Measurements from ENCODE around the gene WNT3. TPM values are rescaled to one million over a fixed set of nuclear protein-coding genes. Genes with fewer than 3 reads are reported as not detected.

WNT3 gene
- total RNA-seq, 2 experiments from 2014 or later, result 4.9 to 5.1 TPM

- Histone ChIP-seq H3K4me3 (ENCODE audit: low read depth, low read length, poor library complexity, severe bottlenecking) (no peak overlapping the region), H4K20me1 (ENCODE audit: insufficient read depth, low read length) (no peaks in the 10 kb centered on the region), H2AFZ (ENCODE audit: low read length) (no peak overlapping the region), H3K4me1 (ENCODE audit: insufficient read depth, low read length, poor library complexity, severe bottlenecking) (peaks cover 66% of the 10 kb centered on the region), H3K36me3 (ENCODE audit: insufficient read depth, low read length) (peaks cover 29% of the 10 kb centered on the region), H3K9me3 (ENCODE audit: low read length) (no peaks in the 10 kb centered on the region), H3K4me2 (ENCODE audit: low read length) (no peak overlapping the region), H3K79me2 (ENCODE audit: insufficient read depth, low read depth, low read length) (no peaks in the 10 kb centered on the region), H3K9me2 (ENCODE audit: insufficient read depth, low read length) (no peaks in the 10 kb centered on the region), H3K27ac (ENCODE audit: low read depth, low read length, poor library complexity, severe bottlenecking) (no peak overlapping the region)
- DNase-seq (ENCODE audit: low spot score), result no peak
- POLR2A ChIA-PET, result no interaction called here
- CTCF ChIA-PET (ENCODE audit: unreplicated experiment), result no interaction called here
- intact Hi-C loops (cut with micrococcal nuclease; ENCODE audit: unreplicated experiment), result no loop called here
- BruUV-seq (replicated peaks), result no TSS peak
- TF ChIP-seq CTCF (conservative IDR thresholded peaks at IDR 0.05; ENCODE audit: low read length) (no peak), EZH2phosphoT487 (IDR thresholded peaks at IDR 0.05; ENCODE audit: borderline replicate concordance, low read depth, low read length) (no peak)
These were observed 84.5 kb downstream of the WNT3 start for GRCh38 chr17:46733837-46734475.

- CTCF ChIA-PET (ENCODE audit: unreplicated experiment), result no interaction called here
- intact Hi-C loops (cut with micrococcal nuclease; ENCODE audit: unreplicated experiment), result no loop called here
- Histone ChIP-seq H3K27ac (ENCODE audit: low read depth, low read length, poor library complexity, severe bottlenecking) (no peak overlapping the region), H3K4me3 (ENCODE audit: low read depth, low read length, poor library complexity, severe bottlenecking) (no peak overlapping the region), H3K4me1 (ENCODE audit: insufficient read depth, low read length, poor library complexity, severe bottlenecking) (peaks cover 58% of the 10 kb centered on the region), H2AFZ (ENCODE audit: low read length) (no peak overlapping the region), H3K9me2 (ENCODE audit: insufficient read depth, low read length) (no peaks in the 10 kb centered on the region), H3K4me2 (ENCODE audit: low read length) (no peak overlapping the region), H3K79me2 (ENCODE audit: insufficient read depth, low read depth, low read length) (no peaks in the 10 kb centered on the region), H3K9me3 (ENCODE audit: low read length) (no peaks in the 10 kb centered on the region), H3K36me3 (ENCODE audit: insufficient read depth, low read length) (peaks cover 33% of the 10 kb centered on the region), H4K20me1 (ENCODE audit: insufficient read depth, low read length) (no peaks in the 10 kb centered on the region)
- BruUV-seq (replicated peaks), result no TSS peak
- TF ChIP-seq EZH2phosphoT487 (IDR thresholded peaks at IDR 0.05; ENCODE audit: borderline replicate concordance, low read depth, low read length) (no peak), CTCF (conservative IDR thresholded peaks at IDR 0.05; ENCODE audit: low read length) (no peak)
- POLR2A ChIA-PET, result no interaction called here
- DNase-seq (ENCODE audit: low spot score), result peak; percentile 24
These were observed 85.6 kb downstream of the WNT3 start for GRCh38 chr17:46732754-46733398.

GRCh38 chr17:46732160-46732559, 86.3 kb downstream of the WNT3 start:
- no peaks in the 10 kb centered on the region for H3K9me3 ChIP-seq (ENCODE audit: low read length)
- no peak for DNase-seq (ENCODE audit: low spot score)
- CTCF ChIA-PET (ENCODE audit: unreplicated experiment), result no interaction called here
- TF ChIP-seq CTCF (conservative IDR thresholded peaks at IDR 0.05; ENCODE audit: low read length), result no peak
- no peak for TF ChIP-seq EZH2phosphoT487 (IDR thresholded peaks at IDR 0.05; ENCODE audit: borderline replicate concordance, low read depth, low read length)
- no peaks in the 10 kb centered on the region for H3K79me2 ChIP-seq (ENCODE audit: insufficient read depth, low read depth, low read length)
- no peak overlapping the region for H2AFZ ChIP-seq (ENCODE audit: low read length)
- BruUV-seq (replicated peaks), result no TSS peak
- H3K27ac ChIP-seq (ENCODE audit: low read depth, low read length, poor library complexity, severe bottlenecking), result no peak overlapping the region
- POLR2A ChIA-PET, result no interaction called here
- no peaks in the 10 kb centered on the region for H3K9me2 ChIP-seq (ENCODE audit: insufficient read depth, low read length)
- no peak overlapping the region for H3K4me3 ChIP-seq (ENCODE audit: low read depth, low read length, poor library complexity, severe bottlenecking)
- peaks cover 40% of the 10 kb centered on the region for H3K36me3 ChIP-seq (ENCODE audit: insufficient read depth, low read length)
- peaks cover 56% of the 10 kb centered on the region for H3K4me1 ChIP-seq (ENCODE audit: insufficient read depth, low read length, poor library complexity, severe bottlenecking)
- intact Hi-C loops (cut with micrococcal nuclease; ENCODE audit: unreplicated experiment), result no loop called here
- H4K20me1 ChIP-seq (ENCODE audit: insufficient read depth, low read length), result no peaks in the 10 kb centered on the region
- H3K4me2 ChIP-seq (ENCODE audit: low read length), result no peak overlapping the region
